ENCODE data around the gene VCAN. TPM values are rescaled to one million over a fixed set of nuclear protein-coding genes. Genes with fewer than 3 reads are reported as not detected.

Gene VCAN
- total RNA-seq, 4 donors from 2014 or later: 26.8 to 148 (median 65.8) TPM

DNA sequence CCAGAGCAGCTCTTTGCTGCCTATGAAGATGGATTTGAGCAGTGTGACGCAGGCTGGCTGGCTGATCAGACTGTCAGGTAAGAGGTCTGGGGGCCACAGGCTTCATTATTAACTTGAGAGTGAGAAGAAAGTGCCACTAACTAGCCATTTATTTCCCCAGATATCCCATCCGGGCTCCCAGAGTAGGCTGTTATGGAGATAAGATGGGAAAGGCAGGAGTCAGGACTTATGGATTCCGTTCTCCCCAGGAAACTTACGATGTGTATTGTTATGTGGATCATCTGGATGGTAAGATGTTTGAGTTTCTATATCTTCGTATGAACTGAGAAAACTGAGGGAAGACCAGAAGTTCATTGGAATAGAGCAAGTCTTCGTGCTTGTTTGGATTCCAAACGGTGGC lies 22.1 kb downstream of the VCAN start:
- no peak for ATAC-seq
- Histone ChIP-seq H3K36me3 (peaks cover 0 to 3% of the 10 kb centered on the region in 2 donors), H3K27me3 (no peaks in the 10 kb centered on the region), H3K27ac (no peak overlapping the region), H3K4me1 (no peaks in the 10 kb centered on the region), H3K9me3 (no peaks in the 10 kb centered on the region), H3K4me3 (no peak overlapping the region)
- TF ChIP-seq EP300 (IDR thresholded peaks at IDR 0.05) (no peak), POLR2AphosphoS5 (IDR thresholded peaks at IDR 0.05) (no peak), CTCF (IDR thresholded peaks at IDR 0.05) (no peak), POLR2A (IDR thresholded peaks at IDR 0.05) (no peak)
- WGBS, 2 donors (ENCODE audit: low coverage in 1 of 2): 78 to 79% methylated on average over 3 to 7 of the region's 7 CpGs

DNA sequence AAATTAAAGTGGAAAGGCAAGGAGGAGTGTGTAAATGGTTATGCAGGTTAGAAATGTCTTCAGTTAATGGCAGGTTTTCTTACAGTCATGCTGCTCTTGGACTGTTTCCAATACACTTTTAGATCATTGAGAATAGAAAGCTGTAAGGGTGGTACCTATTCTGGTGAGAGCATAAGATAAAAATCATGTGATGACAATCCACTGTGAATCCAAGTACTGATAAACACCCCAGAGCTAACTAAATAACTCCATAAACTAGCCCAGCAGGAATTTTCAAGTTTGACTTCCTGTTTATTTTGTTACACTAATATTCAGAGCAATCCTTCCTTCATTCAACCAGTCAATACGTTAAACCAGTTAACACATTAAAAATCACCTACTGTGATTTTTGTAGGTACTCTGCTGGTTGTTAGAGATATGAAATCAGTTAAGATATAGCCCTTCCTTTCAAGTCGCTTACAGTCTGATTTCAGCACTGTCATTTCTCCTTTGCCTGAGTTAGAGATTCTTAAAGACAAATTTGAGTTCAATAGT lies 22.6 kb downstream of the VCAN start:
- TF ChIP-seq POLR2AphosphoS5 (IDR thresholded peaks at IDR 0.05) (no peak), POLR2A (IDR thresholded peaks at IDR 0.05) (no peak), CTCF (IDR thresholded peaks at IDR 0.05) (no peak), EP300 (IDR thresholded peaks at IDR 0.05) (no peak)
- ATAC-seq: no peak
- Histone ChIP-seq H3K27me3 (no peaks in the 10 kb centered on the region), H3K4me3 (no peak overlapping the region), H3K36me3 (peaks cover 0 to 3% of the 10 kb centered on the region in 2 donors), H3K27ac (no peak overlapping the region), H3K9me3 (no peaks in the 10 kb centered on the region), H3K4me1 (no peaks in the 10 kb centered on the region)
- WGBS, 2 donors (ENCODE audit: low coverage in 1 of 2): 77 to 83% methylated on average over 2 of the region's 2 CpGs

DNA sequence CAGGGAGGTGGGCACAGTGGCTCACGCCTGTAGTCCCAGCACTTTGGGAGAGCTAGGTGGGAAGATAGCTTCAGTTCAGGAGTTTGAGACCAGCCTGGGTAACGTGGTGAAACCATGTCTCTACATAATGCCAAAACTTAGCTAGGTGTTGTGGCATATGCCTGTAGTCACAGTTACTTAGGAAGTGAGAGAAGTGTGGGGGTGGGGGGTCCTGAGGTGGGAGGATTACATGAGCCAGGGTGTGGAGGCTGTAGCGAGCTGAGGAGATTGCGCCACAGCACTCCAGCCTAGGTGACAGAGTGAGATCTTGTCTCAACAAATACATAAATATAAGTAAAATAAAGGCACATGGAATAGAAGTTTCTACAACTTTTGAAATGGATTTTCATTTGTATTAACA lies 23.1 kb downstream of the VCAN start:
- 96% methylated on average over 4 of the region's 4 CpGs; no CpG with 5 or more reads in 1 of the 2 donors for WGBS, 2 donors (ENCODE audit: low coverage in 1 of 2)

GRCh38 chr5:83496626-83497025 lies 25.1 kb downstream of the VCAN start:
- Histone ChIP-seq H3K9me3 (no peaks in the 10 kb centered on the region), H3K4me3 (no peak overlapping the region), H3K36me3 (no peaks in the 10 kb centered on the region), H3K27me3 (no peaks in the 10 kb centered on the region), H3K27ac (no peak overlapping the region), H3K4me1 (no peaks in the 10 kb centered on the region)
- ATAC-seq: no peak
- WGBS, 2 donors (ENCODE audit: low coverage in 1 of 2): 67 to 92% methylated on average over 1 to 2 of the region's 2 CpGs
- no peak for TF ChIP-seq CTCF (IDR thresholded peaks at IDR 0.05)
- no peak for TF ChIP-seq POLR2A (IDR thresholded peaks at IDR 0.05)
- TF ChIP-seq POLR2AphosphoS5 (IDR thresholded peaks at IDR 0.05): no peak

More for the DNA sequence above, 23.1 kb downstream of the VCAN start:
- no peak for ATAC-seq
- no peak overlapping the region for H3K4me3 ChIP-seq
- no peak overlapping the region for H3K27ac ChIP-seq
- no peaks in the 10 kb centered on the region for H3K9me3 ChIP-seq
- no peaks in the 10 kb centered on the region for H3K27me3 ChIP-seq
- H3K4me1 ChIP-seq: no peaks in the 10 kb centered on the region
- no peak for TF ChIP-seq CTCF (IDR thresholded peaks at IDR 0.05)
- no peak for TF ChIP-seq POLR2AphosphoS5 (IDR thresholded peaks at IDR 0.05)
- no peak for TF ChIP-seq EP300 (IDR thresholded peaks at IDR 0.05)
- no peak for TF ChIP-seq POLR2A (IDR thresholded peaks at IDR 0.05)
- peaks cover 0 to 3% of the 10 kb centered on the region in 2 donors for H3K36me3 ChIP-seq

GRCh38 chr5:83498585-83498984 lies 27.0 kb downstream of the VCAN start:
- Histone ChIP-seq H3K4me3 (no peak overlapping the region), H3K27me3 (no peaks in the 10 kb centered on the region), H3K36me3 (no peaks in the 10 kb centered on the region), H3K4me1 (no peaks in the 10 kb centered on the region), H3K27ac (no peak overlapping the region), H3K9me3 (no peaks in the 10 kb centered on the region)
- WGBS, 2 donors (ENCODE audit: low coverage in 1 of 2): 78 to 90% methylated on average over 2 of the region's 2 CpGs
- no peak for TF ChIP-seq CTCF (IDR thresholded peaks at IDR 0.05)
- TF ChIP-seq EP300 (IDR thresholded peaks at IDR 0.05): no peak
- TF ChIP-seq POLR2A (IDR thresholded peaks at IDR 0.05): no peak
- TF ChIP-seq POLR2AphosphoS5 (IDR thresholded peaks at IDR 0.05): no peak
- ATAC-seq: no peak
